Prostate gland (tissue), 2 donors: ENCODE data around the gene CCDC127.

Experiments
- CTCF ChIP-seq, 4 experiments: fragments of 200-600 bp in 2 of 4; fragments of 450-650 bp in 2 of 4; sonication (generic) in 2 of 4; IDR thresholded peaks; 1 replicate in 3 of 4; 2 replicates in 1 of 4; pipeline ENCODE4 v1.5.1; 2016 to 2019; ENCODE audit warnings: antibody characterized with exemption in 4 of 4, mild to moderate bottlenecking in 2 of 4, moderate library complexity in 2 of 4
- POLR2A ChIP-seq: fragments of 450-650 bp; IDR thresholded peaks from one replicate; pipeline ENCODE4 v1.6.1; 2016; ENCODE audit warnings: antibody characterized with exemption, mild to moderate bottlenecking
- POLR2AphosphoS5 ChIP-seq: sonication (generic); formaldehyde crosslinking; IDR thresholded peaks from one replicate; pipeline ENCODE4 v1.6.1; 2017; ENCODE audit warnings: antibody characterized with exemption

GRCh38 chr5:173392-174290, 44.3 kb downstream of the CCDC127 start:
- TF ChIP-seq CTCF (IDR thresholded peaks at IDR 0.05) (no peak), POLR2A (no peak), POLR2AphosphoS5 (no peak)
